Activated CD8-positive, alpha-beta memory T cell treated with anti-CD3 and anti-CD28 coated beads, Interleukin-2, amount 50 U/mL, for 1 hour (primary cell): Measurements from ENCODE around the gene MYO5B.

ENCODE experiments used
- DNase-seq: peaks from one replicate; pipeline ENCODE4 v3.0.0-alpha.2; 2020; ENCODE audit errors: extremely low read depth

MYO5B gene

DNA sequence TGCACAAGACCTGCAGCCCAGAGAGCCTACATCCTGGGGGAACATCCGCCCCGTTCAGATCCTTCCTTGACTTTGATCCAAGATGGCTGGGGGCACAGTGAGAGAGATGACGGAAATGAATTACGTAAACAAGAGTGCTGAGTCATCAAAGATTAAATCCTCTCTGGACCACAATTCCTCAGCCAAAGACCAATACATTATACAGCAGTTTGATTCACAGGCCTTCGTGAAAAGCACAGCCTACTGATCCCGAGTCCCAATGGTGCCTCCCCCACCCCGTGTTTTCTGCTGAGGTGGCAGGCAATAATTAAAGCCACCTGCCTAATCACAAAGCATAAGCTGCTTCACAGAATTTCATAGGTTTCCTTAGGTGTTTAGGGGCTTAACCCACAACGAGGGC lies 43.0 kb downstream of the MYO5B start:
- DNase-seq = no peak

- no peak for DNase-seq
Observed at GRCh38 chr18:50144540-50144939, 50.4 kb downstream of the MYO5B start.

- no peak for DNase-seq
Observed at GRCh38 chr18:50143886-50144285, 51.1 kb downstream of the MYO5B start.

- DNase-seq = no peak
Observed at GRCh38 chr18:50143294-50143693, 51.7 kb downstream of the MYO5B start.

DNA sequence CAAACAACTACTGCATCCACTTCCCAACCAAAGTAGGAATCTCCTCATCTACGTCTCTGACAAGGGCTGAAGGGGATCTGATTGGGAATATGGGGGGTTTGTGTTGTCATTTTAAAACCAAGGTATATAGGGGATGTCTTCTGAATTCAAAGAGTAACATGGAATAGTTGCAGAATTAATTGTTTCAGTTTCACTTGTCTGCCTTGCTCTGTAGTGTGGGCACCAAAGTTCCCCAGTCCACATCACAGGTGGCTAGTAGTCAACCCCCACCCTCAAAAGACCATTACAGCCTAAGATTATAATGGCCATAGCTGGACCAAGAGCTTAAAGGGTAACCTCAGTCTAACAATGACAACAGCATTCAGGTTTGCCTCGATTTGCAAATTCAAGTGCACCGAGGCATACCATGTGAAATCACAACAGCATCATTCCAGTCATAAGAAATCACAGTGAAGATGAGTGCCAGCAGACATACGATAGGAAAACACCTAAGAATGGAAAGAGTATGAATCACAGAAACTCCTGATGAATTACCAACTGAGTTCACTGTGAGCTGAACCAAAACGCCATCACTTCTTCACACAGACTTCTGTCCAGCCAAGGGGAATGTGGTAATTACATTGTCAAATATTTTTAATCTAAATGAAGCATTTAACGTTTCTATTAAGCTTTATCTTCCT lies 52.4 kb downstream of the MYO5B start:
- no peak for DNase-seq

DNA sequence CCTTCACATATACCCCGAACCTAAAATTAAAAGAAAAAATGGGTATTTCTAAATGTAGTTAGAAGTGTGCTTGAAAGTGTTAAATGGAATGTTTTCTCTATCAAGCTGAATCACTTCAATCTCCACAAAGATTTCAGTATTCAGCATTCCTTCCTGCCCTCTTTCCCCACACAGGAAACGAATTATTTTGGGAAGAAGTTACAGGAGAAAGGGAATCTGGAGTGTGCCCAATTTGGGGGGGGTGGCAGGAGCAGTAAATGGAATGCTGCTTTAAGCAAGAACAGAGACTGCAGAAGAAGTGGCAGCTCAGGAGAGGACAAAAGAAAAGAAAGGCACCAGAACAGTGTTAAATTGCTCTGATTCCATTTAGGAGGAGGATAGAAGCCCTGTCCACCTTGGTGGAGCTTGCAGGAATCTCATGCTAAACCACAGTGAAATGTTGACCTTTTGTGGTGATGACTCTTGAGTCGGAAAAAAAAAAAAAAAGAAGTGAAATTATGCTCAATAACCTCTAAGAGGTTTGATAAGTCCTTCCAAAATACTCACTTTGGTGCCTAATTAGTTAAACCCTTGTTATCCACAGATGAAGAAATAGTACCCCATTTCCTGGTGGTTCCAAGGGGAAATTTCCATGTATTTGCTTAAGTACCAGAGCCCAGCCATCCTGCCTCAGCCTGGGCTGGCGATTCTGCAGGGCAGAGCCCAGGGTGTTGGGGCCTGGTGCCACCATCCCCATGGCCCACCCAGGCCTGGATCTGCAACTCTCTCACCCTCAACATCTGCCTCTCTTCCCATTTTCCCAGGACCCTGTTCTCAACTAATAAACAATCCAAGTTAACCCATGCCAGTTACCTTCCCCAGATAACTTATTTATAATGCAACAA lies 56.5 kb downstream of the MYO5B start:
- no peak for DNase-seq

DNA sequence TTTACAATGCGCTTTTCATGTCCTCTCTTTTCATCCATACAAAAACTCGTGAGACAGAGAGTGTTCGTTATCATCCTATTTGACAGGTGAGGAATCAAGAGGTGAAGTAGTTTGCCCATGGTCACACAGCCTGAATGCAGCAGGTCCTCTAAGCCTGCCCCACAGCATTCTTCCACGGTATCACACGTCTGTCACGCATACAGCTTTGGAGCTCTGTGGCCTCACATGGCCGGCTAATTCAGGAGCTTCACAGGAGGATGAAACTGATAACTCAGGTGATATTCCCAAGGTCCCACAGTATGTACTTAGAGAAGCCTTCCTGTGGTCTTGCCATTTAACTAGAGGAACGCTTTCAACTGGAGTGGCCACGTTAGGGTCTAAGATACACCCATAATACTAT lies 59.0 kb downstream of the MYO5B start:
- no peak for DNase-seq

DNA sequence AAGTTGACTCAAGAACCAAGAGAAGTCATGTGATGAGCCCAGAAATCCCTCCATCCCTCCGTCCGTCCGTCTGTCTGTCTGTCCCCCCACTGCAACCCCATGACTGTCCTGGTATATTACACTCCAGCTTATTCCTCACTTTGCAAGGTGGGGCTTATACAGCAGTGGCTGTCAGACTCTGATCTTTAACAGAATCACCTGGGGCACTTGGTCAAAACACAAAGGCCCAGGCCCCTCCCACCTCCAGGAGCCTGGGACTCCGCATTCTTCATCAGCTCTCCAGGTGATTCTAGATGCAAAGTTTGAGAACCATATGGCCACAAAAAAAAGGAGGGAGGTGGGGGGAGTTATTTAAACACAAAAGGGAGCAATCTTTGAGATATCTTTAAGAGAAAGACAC lies 61.4 kb downstream of the MYO5B start:
- no peak for DNase-seq

DNA sequence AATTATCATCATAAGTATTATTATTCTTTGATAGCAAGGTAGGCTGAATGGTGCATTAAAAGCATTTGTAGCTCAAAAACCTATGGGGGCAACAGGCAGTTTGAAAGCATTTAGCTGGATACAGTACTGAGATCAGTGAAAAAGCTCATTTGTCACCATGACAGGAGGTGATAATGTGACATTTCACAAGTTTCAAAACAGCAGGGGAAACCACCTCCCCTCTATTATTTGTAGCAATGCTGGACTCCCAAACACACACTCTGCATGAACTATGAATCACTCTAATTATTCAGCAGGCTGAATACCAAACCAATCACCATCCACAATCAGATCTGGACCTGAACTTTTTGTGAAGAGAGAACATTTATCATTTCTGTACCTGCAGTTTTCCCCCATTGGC lies 63.4 kb downstream of the MYO5B start:
- DNase-seq = no peak

- DNase-seq = no peak
Observed at GRCh38 chr18:50128506-50129271, 66.3 kb downstream of the MYO5B start.

- no peak for DNase-seq
Observed at GRCh38 chr18:50127516-50128210, 67.3 kb downstream of the MYO5B start.

GRCh38 chr18:50126471-50126870 lies 68.5 kb downstream of the MYO5B start:
- DNase-seq = no peak

GRCh38 chr18:50125456-50125855 lies 69.5 kb downstream of the MYO5B start:
- DNase-seq = no peak

DNA sequence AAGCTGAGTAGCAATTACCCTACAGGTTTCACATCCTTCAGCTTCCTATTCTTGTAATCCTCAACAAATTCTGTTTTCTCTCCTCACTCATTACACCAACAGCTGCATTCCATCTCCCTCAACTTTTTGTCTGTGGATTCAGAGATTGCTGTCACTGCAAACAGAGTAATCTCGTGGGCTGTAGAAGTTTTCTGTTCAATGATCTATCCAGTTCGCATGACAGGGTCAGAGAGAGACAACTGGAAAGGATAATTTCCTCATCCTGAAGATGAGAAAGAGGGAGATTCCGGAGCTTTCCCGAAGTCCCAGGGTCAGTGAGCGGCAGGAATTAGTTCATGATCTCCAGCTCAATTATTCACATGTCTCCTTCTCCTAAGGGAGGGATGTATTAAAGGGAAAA lies 75.7 kb downstream of the MYO5B start:
- no peak for DNase-seq

DNA sequence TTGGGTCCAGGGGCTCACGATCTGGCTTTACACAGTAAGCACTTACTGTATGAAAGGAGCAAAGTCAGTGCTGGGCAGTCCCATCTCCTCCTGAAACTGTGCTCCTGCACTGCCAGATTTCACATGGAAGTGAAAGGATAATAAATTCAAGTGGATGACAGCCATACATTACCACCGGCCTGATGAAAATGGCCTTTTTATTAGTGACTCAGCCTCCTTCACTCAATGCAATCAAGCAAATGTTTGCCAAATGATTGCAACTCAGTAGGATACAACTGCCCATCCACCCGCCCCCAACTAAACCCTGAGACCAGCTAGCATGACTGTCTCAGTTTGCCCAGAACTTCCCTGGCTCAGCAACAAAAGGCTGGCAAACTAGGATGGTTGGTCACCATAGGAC lies 77.1 kb downstream of the MYO5B start:
- no peak for DNase-seq

- no peak for DNase-seq
Observed at GRCh38 chr18:50115095-50115494, 79.9 kb downstream of the MYO5B start.

GRCh38 chr18:50114448-50114847 lies 80.5 kb downstream of the MYO5B start:
- DNase-seq = no peak

DNA sequence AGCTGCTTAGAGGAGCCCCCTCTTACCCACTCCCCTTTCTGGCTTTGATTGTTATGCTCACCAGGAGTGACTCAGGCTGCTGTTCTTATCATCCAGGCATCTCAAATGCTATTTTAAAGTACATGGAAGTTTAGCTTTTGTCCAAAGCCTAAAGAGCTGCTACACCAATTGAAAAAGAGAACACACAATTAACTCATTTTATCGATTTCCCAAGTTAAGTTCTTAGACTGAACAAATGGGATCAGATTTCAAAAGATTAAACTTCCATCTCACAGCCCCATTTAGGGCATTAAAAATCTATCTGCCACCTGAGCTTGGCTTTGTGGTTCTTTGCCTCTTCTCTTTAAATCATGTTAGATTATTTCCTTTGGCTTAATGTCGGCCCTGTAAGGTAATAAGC lies 81.2 kb downstream of the MYO5B start:
- DNase-seq = no peak

GRCh38 chr18:50111398-50111797 lies 83.5 kb downstream of the MYO5B start:
- no peak for DNase-seq

DNA sequence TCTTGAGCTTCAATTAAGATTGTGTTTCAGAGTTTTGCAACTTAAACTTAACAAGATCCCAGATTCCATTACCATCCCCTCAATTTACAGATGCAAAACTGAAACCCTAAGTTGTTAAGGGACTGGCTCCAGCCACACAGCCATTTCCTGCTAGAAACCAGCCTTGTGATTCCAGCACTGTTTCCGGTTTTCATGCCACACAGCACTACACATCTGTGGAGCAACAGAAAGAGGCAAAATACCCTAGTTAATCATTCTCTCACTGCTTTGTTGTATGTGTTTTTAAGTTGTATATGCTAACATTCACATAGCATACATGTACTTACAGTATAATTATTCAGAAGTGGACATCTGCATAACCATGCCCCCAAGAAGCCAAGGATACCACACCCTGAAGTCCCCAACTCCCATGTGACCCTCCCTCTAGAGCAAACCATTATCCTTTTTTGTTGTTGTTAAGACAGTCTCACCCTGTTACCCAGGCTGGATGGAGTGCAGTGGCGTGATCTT lies 87.4 kb downstream of the MYO5B start:
- no peak for DNase-seq

DNA sequence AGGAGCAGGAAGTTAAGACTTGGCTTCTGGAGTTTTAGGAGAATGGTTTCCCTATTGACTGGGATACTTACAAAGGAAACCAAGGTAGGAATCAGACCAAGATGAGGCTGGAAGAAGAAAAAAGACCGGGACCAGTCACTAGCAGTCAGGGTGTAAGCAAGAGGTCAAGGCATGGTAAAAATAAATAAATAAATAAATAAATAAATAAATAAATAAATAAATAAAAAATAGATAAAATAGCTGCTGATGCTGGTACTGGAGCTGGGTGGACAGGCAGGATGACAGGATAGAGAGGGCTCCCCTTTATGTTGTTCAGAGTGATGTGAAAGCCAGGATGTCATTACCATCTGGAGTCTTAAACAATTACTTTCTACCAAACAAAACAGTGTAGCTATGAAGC lies 89.9 kb downstream of the MYO5B start:
- no peak for DNase-seq

DNA sequence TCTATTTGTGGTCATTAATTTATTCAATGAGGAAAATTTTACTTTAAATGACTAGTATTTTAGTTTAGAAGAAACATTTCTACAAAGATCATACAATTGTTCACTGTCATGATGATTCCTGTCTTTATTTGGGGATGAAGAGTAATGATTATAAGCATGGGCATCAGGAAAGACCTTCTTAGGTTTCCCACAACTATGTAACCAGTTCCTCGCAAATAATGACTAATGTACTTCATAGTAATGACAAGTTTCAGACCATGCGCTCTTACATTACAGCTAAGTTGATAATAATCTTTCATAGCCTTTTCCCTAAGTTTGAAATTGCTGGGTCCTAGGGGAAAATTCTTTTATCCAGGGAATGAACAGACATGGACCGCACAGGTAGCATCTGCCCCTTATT lies 90.5 kb downstream of the MYO5B start:
- no peak for DNase-seq
